ENCODE results near the gene FAM13B. TPM values are rescaled to one million over a fixed set of nuclear protein-coding genes. Genes with fewer than 3 reads are reported as not detected.

Gene FAM13B
- total RNA-seq, 4 donors from 2014 or later, result 21.9 to 92.4 (median 32.7) TPM

GRCh38 chr5:138068742-138069600 lies 36.1 kb upstream of the FAM13B start:
- Histone ChIP-seq H3K36me3 (no peaks in the 10 kb centered on the region), H3K4me3 (no peak overlapping the region), H3K9me3 (no peaks in the 10 kb centered on the region), H3K27me3 (no peaks in the 10 kb centered on the region), H3K4me1 (no peaks in the 10 kb centered on the region), H3K27ac (no peak overlapping the region)
- DNase-seq, result peak; percentile 66 to 89 (median 78)
- no peak for TF ChIP-seq POLR2A (IDR thresholded peaks at IDR 0.05)
- TF ChIP-seq CTCF (IDR thresholded peaks at IDR 0.05), result peak; percentile 41 to 74 (median 69)

DNA sequence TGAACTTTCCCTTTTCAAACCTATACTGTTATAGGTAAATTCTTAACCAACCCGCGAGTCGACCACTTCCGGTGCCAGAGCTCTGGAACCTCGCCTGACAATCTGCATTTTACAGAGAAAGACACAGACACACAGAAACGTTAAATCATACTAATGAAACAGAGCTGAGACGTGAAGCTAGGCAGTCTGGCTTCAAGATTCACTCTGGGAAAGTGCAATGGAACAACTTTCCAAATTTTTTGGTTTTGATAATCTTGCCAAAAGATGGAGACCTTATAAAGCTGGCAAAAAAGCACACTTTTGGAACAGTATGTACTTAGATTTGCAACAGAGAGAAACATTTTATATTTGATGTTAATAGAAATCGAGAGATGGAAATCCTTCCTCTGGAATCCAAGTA lies 35.1 kb upstream of the FAM13B start:
- Histone ChIP-seq H3K9me3 (no peaks in the 10 kb centered on the region), H3K27ac (no peak overlapping the region), H3K27me3 (no peaks in the 10 kb centered on the region), H3K36me3 (no peaks in the 10 kb centered on the region), H3K4me3 (no peak overlapping the region), H3K4me1 (no peaks in the 10 kb centered on the region)
- TF ChIP-seq CTCF (IDR thresholded peaks at IDR 0.05), result no peak
- TF ChIP-seq POLR2A (IDR thresholded peaks at IDR 0.05), result no peak
- DNase-seq, result no peak

GRCh38 chr5:138065102-138065501 lies 32.2 kb upstream of the FAM13B start:
- no peak overlapping the region for H3K4me3 ChIP-seq
- no peak for DNase-seq
- no peaks in the 10 kb centered on the region for H3K36me3 ChIP-seq
- no peaks in the 10 kb centered on the region for H3K27me3 ChIP-seq
- H3K4me1 ChIP-seq, result no peaks in the 10 kb centered on the region
- H3K27ac ChIP-seq, result no peak overlapping the region
- no peaks in the 10 kb centered on the region for H3K9me3 ChIP-seq
- TF ChIP-seq CTCF (IDR thresholded peaks at IDR 0.05) (no peak), POLR2A (IDR thresholded peaks at IDR 0.05) (no peak)

DNA sequence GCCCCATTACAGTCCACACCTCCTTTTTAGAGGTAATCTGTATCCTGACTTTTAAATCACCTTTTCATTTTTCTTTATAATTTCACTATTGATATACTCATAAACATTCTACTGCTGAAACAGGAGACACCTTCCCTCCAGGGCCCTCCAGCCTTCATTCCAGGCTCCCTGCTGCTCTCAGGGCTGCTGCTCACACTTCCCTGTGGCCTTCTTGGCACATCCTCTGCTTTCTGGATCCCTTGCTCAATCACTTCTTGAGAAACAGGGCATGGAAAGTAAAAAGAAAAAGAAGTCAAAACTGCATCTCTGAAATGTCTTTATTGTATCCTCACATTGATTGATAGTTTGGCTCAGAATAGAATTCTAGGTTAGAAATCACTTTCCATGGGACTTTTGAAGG lies 31.6 kb upstream of the FAM13B start:
- H3K9me3 ChIP-seq, result no peaks in the 10 kb centered on the region
- TF ChIP-seq CTCF (IDR thresholded peaks at IDR 0.05), result no peak
- no peak for TF ChIP-seq POLR2A (IDR thresholded peaks at IDR 0.05)
- no peaks in the 10 kb centered on the region for H3K36me3 ChIP-seq
- DNase-seq, result no peak
- H3K27me3 ChIP-seq, result no peaks in the 10 kb centered on the region
- no peak overlapping the region for H3K27ac ChIP-seq
- H3K4me1 ChIP-seq, result no peaks in the 10 kb centered on the region
- H3K4me3 ChIP-seq, result no peak overlapping the region

DNA sequence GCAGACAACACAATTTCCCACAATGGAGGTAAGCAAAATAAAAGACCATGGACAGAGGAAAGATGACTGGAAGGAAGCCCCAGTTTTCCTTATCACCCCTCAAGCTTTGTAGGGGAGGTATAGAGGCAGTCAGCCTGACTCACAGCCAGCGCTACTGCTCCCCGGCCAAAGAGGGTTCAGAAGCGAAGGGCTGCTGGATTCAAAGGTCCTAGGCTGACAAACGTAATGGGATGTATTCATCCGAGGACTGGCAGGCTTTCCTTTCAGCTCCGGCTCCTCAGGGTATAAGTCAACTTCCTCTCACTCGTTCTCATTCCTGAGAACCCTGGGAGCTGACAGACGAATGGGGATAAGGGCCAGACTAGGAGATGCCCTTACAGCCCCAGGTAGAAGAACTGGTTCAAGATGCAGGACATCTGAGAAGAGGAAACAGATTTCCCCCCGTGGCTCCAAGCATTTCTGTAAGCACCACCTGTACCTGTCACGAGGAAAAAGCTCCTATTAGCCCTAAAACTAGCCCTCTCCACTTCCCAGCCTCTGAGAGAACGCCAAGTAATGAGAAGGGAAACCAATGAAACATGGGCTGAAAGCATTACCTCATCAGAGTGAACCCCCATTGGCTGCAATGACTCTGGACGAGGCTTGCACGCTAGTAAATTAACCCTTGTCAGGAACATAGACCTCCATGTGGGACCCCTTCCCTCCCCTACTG lies 22.1 kb upstream of the FAM13B start:
- H3K4me1 ChIP-seq, result no peaks in the 10 kb centered on the region
- no peaks in the 10 kb centered on the region for H3K9me3 ChIP-seq
- no peaks in the 10 kb centered on the region for H3K27me3 ChIP-seq
- no peak overlapping the region for H3K4me3 ChIP-seq
- H3K36me3 ChIP-seq, result no peaks in the 10 kb centered on the region
- TF ChIP-seq CTCF (IDR thresholded peaks at IDR 0.05) (no peak), POLR2A (IDR thresholded peaks at IDR 0.05) (no peak)
- no peak overlapping the region for H3K27ac ChIP-seq
- peak in 1 of 3 donors; percentile 11 for DNase-seq

Data from Peyer's patch (tissue), 4 donors.